Progenitor cell of endocrine pancreas (in vitro differentiated cells): ENCODE data around the gene RLIM. TPM values are rescaled to one million over a fixed set of nuclear protein-coding genes. Genes with fewer than 3 reads are reported as not detected.

Source experiments
- DNase-seq: peaks from one replicate; pipeline ENCODE4 v3.0.0; 2021; ENCODE audit warnings: low spot score; ENCODE audit not compliant: unreplicated experiment
- H3K27ac Mint-ChIP-seq: 2 replicates; pipeline ENCODE4 v1.8.0; 2021; ENCODE audit warnings: mild to moderate bottlenecking, moderate library complexity, mixed read lengths
- H3K27me3 Mint-ChIP-seq: 2 replicates; pipeline ENCODE4 v1.8.0; 2021; ENCODE audit warnings: mixed read lengths
- H3K36me3 Mint-ChIP-seq: 2 replicates; pipeline ENCODE4 v1.8.0; 2022; ENCODE audit warnings: mixed read lengths; ENCODE audit not compliant: insufficient read depth
- H3K4me1 Mint-ChIP-seq: 2 replicates; pipeline ENCODE4 v1.8.0; 2021; ENCODE audit warnings: low read depth, mixed read lengths
- H3K4me3 Mint-ChIP-seq: 2 replicates; pipeline ENCODE4 v1.8.0; 2021; ENCODE audit warnings: low read depth, mild to moderate bottlenecking, moderate library complexity, mixed read lengths
- H3K9me3 Mint-ChIP-seq: 2 replicates; pipeline ENCODE4 v1.8.0; 2021; ENCODE audit warnings: low read depth, mixed read lengths
- CTCF ChIP-seq: fragments of 200-600 bp; sonication (generic); IDR thresholded peaks from one replicate; pipeline ENCODE4 v1.5.0; 2021; ENCODE audit warnings: antibody characterized with exemption, mild to moderate bottlenecking; ENCODE audit not compliant: unreplicated experiment
- total RNA-seq: library from RNA; stranded (reverse); gene quantifications from 2 replicates; pipeline ENCODE4 v1.2.1, GENCODE V29; 2021

RLIM gene
- total RNA-seq, 1 donor from 2014 or later, result 33.1 TPM

GRCh38 chrX:74585766-74586165 is 28.7 kb downstream of the RLIM start:
- TF ChIP-seq CTCF, result no peak
- no peak for DNase-seq
- no peaks in the 10 kb centered on the region for H3K27me3 Mint-ChIP-seq
- peaks cover 2% of the 10 kb centered on the region for H3K36me3 Mint-ChIP-seq
- no peak overlapping the region for H3K4me3 Mint-ChIP-seq
- no peak overlapping the region for H3K27ac Mint-ChIP-seq
- H3K4me1 Mint-ChIP-seq, result no peaks in the 10 kb centered on the region
- peaks cover 5% of the 10 kb centered on the region for H3K9me3 Mint-ChIP-seq

GRCh38 chrX:74579597-74580198 is 34.7 kb downstream of the RLIM start:
- H3K27ac Mint-ChIP-seq, result peak overlapping the region; percentile 62
- no peak for DNase-seq
- H3K36me3 Mint-ChIP-seq, result peaks cover 4% of the 10 kb centered on the region
- TF ChIP-seq CTCF, result no peak
- H3K27me3 Mint-ChIP-seq, result no peaks in the 10 kb centered on the region
- peaks cover 2% of the 10 kb centered on the region for H3K4me1 Mint-ChIP-seq
- peaks cover 7% of the 10 kb centered on the region for H3K9me3 Mint-ChIP-seq
- H3K4me3 Mint-ChIP-seq, result no peak overlapping the region

- DNase-seq, result no peak
- Mint-ChIP-seq H3K9me3 (peaks cover 7% of the 10 kb centered on the region), H3K4me3 (no peak overlapping the region), H3K36me3 (peaks cover 4% of the 10 kb centered on the region), H3K27ac (no peak overlapping the region), H3K27me3 (no peaks in the 10 kb centered on the region), H3K4me1 (peaks cover 2% of the 10 kb centered on the region)
- TF ChIP-seq CTCF, result no peak
Measured at GRCh38 chrX:74578137-74578536, 36.3 kb downstream of the RLIM start.

- H3K4me1 Mint-ChIP-seq, result peaks cover 3% of the 10 kb centered on the region
- peaks cover 22% of the 10 kb centered on the region for H3K9me3 Mint-ChIP-seq
- no peak for DNase-seq
- no peaks in the 10 kb centered on the region for H3K36me3 Mint-ChIP-seq
- H3K27ac Mint-ChIP-seq, result no peak overlapping the region
- no peak for TF ChIP-seq CTCF
- H3K4me3 Mint-ChIP-seq, result no peak overlapping the region
- no peaks in the 10 kb centered on the region for H3K27me3 Mint-ChIP-seq
Measured at GRCh38 chrX:74557378-74557777, 57.0 kb downstream of the RLIM start.

- Mint-ChIP-seq H3K4me3 (no peak overlapping the region), H3K27me3 (no peaks in the 10 kb centered on the region), H3K27ac (no peak overlapping the region), H3K9me3 (peaks cover 16% of the 10 kb centered on the region), H3K36me3 (no peaks in the 10 kb centered on the region), H3K4me1 (peaks cover 3% of the 10 kb centered on the region)
- no peak for DNase-seq
- no peak for TF ChIP-seq CTCF
Measured at GRCh38 chrX:74551934-74552333, 62.5 kb downstream of the RLIM start.
